Cardiac septum (tissue), 1 donor: ENCODE measurements around the gene ADCY7. TPM values are rescaled to one million over a fixed set of nuclear protein-coding genes. Genes with fewer than 3 reads are reported as not detected.
"Not testable (repeated sequence)": the region's sequence is repeated elsewhere in the genome, so short reads cannot be mapped to it uniquely, and the experiment has no call there.

Experiments
- DNase-seq: peaks from one replicate; pipeline ENCODE4 v3.0.0-alpha.2; 2020; ENCODE audit warnings: low spot score
- intact Hi-C: fragments of 100-400 bp; cut with DNase I; formaldehyde crosslinking; loops from one replicate; pipeline ENCODE4 v1.14.0; 2022
- total RNA-seq: library from RNA; stranded (reverse); fragmentation: NEBNext Ultra II Directional; extraction: Animal tissue kit (Norgen Biotek cat#: 25700); gene quantifications from one replicate; pipeline ENCODE4 v1.2.1, GENCODE V29; 2021
- donor health status: DM: no; HTN: no; CAD: no.

Gene ADCY7
- total RNA-seq, 1 donor from 2014 or later, result 6.2 TPM

- intact Hi-C loops, result no loop called here
- no peak for DNase-seq
Observed at GRCh38 chr16:50320310-50320709, 54.0 kb downstream of the ADCY7 start.

DNA sequence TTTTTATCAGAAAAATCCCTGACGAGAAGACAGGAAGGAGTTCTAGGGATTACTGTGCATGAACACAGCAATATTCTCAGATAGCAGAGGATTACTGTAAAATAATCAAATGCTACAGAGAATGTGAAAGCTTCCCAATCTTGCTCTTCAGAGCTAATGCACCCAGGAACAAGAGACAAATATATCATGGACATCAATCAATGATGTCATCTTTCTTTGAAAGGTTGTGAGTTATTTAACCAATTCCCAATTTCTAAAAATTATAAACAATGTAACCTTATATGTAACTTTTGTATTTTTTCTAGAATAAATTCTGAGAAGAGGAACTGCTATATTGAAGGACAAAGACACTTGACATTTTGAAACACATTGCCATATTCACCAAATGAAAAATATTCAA lies 56.0 kb downstream of the ADCY7 start:
- no peak for DNase-seq
- intact Hi-C loops, result no loop called here

GRCh38 chr16:50323335-50324011 lies 57.1 kb downstream of the ADCY7 start:
- intact Hi-C loops, result no loop called here
- DNase-seq, result no peak

DNA sequence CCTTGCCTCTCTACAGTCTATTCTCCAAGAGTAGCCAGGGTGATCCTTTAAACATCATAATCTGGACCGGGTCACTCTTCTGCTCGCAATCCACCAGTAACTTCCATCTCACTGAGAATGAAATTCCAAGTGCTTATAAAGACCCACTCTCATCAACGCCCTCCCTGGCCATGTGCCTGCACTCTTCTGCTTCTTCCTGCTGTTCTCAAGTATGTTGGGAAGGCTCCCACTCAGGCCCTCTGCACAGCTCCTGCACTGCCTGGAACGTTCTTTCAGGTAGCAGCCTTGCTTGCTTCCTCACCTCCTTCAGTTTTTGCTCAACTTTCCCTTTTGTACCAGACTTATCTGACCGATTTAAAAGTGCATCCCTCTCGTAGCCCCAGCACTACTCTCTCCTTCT lies 58.0 kb downstream of the ADCY7 start:
- no peak for DNase-seq
- intact Hi-C loops, result no loop called here

GRCh38 chr16:50326264-50326663 lies 59.9 kb downstream of the ADCY7 start:
- intact Hi-C loops, result no loop called here
- DNase-seq, result no peak

GRCh38 chr16:50326835-50327465 lies 60.6 kb downstream of the ADCY7 start:
- DNase-seq, result no peak
- intact Hi-C loops, result no loop called here

GRCh38 chr16:50329446-50330189 lies 63.3 kb downstream of the ADCY7 start:
- intact Hi-C loops, result no loop called here
- DNase-seq, result no peak

- intact Hi-C loops, result no loop called here
Observed at GRCh38 chr16:50331570-50331969, 65.2 kb downstream of the ADCY7 start.

GRCh38 chr16:50332599-50332998 lies 66.2 kb downstream of the ADCY7 start:
- intact Hi-C loops, result no loop called here
- no peak for DNase-seq

More at GRCh38 chr16:50331570-50331969, 65.2 kb downstream of the ADCY7 start:
- no peak for DNase-seq

DNA sequence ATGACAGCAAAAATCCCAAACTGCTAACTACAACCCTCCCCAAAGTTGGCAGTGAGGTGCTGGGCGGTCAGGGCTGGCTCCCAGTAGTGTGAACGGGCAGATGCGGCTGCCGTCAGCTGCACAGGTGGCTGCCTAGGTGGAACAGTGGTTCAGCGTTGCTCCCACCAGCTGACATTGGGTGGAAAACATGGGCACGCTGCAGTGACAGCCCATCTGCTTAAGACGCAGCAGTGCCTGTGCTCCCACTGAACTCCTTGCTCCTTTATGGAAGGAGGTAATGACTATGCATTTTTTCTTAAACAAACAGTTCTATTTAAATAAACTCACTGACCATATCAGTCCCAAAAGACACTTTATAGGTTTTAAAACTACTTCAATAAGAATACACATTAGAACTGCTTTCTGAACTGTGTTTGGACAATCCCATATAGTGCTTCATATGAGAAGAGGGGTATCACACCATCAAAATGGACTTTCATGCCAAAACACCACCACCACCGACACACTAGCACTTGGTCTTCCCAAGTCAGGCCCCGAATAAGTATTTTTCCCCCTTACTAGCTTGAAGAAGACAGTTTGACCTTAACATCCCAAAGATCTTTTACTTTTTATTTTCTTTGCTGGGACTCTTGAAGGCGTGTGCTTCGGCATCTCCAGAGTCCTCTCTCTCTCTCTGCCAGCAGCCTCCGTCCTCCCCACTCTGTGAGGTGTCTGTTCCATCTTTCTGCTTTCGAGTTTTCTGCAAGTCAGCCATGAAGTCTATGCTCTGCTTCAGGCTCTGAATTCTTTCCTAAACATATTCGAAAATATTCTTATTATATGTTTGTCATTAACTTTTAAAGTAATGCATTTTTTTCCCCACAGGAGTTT lies 68.0 kb downstream of the ADCY7 start:
- intact Hi-C loops, result no loop called here
- no peak for DNase-seq

GRCh38 chr16:50335196-50335958 lies 69.0 kb downstream of the ADCY7 start:
- intact Hi-C loops, result no loop called here
- no peak for DNase-seq

DNA sequence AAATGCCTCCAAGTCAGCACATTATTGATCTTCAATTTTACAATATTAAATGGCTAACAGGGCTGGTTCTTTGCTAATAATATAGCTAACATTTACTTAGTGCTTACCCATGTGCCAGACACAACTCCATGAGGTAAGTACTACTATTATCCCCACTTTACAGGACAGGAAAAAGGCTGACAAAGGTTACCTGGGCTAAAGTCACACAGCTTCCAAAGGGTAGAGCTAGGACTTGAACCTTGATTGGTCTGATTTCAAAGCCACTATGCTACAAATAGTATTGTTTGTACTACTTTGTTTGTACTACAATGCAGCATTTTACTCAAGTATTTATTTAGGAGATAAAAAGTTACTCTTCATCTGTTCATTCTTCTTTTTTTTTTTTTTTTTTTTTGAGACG lies 70.5 kb downstream of the ADCY7 start:
- no peak for DNase-seq
- intact Hi-C loops, result no loop called here

- no peak for DNase-seq
- intact Hi-C loops, result no loop called here
Observed at GRCh38 chr16:50338371-50339231, 72.2 kb downstream of the ADCY7 start.

GRCh38 chr16:50340578-50340977 lies 74.2 kb downstream of the ADCY7 start:
- intact Hi-C loops, result no loop called here
- DNase-seq, result no peak

DNA sequence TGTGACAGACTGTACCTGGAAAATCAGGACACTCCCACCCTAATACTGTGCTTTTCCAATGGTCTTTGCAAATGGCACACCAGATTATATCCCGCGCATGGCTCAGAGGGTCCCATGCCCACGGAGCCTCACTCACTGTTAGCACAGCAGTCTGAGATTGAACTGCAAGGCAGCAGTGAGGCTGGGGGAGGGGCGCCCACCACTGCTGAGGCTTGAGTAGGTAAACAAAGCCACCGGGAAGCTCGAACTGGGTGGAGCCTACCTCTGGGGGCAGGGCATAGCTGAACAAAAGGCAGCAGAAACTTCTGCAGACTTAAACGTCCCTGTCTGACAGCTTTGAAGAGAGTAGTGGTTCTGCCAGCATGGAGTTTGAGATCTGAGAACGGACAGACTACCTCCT lies 77.2 kb downstream of the ADCY7 start:
- DNase-seq, intact Hi-C loops: not testable (repeated sequence)

- DNase-seq, intact Hi-C loops: not testable (repeated sequence)
Observed at GRCh38 chr16:50345210-50345609, 78.9 kb downstream of the ADCY7 start.

DNA sequence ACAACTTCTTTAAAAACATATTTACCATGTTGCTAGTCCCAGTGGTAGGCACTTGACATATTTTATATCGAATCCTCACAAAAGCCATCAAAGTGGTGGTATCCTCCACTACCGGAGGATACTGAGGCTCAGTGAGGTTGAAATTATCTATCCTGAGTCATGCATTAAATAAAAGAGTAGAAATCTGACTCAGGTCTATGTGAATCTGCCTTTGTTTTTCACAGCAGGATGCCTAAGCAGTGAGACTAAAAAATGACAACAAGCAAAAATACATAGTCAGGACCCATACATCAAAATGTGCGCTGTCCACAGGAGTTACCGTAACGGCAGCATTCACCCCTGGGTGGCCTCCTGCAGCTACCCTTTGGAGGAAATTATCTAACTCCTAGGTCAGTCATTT lies 84.8 kb downstream of the ADCY7 start:
- no peak for DNase-seq
- intact Hi-C loops, result no loop called here

- intact Hi-C loops, result no loop called here
Observed at GRCh38 chr16:50351952-50352351, 85.6 kb downstream of the ADCY7 start.

More at GRCh38 chr16:50351952-50352351, 85.6 kb downstream of the ADCY7 start:
- no peak for DNase-seq
